Measurements from ENCODE around the gene BCS1L. TPM values are rescaled to one million over a fixed set of nuclear protein-coding genes. Genes with fewer than 3 reads are reported as not detected.

The BCS1L gene
- total RNA-seq, 1 experiment from 2014 or later: 57.9 TPM

DNA sequence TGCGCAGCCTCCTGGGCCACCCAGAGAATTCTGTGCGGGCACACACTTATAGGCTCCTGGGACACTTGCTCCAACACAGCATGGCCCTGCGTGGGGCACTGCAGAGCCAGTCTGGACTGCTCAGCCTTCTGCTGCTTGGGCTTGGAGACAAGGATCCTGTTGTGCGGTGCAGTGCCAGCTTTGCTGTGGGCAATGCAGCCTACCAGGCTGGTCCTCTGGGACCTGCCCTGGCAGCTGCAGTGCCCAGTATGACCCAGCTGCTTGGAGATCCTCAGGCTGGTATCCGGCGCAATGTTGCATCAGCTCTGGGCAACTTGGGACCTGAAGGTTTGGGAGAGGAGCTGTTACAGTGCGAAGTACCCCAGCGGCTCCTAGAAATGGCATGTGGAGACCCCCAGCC, 39.4 kb downstream of the BCS1L start:
- no peaks in the 10 kb centered on the region for H3K9me3 Mint-ChIP-seq (ENCODE audit: low read depth, unreplicated experiment)
- CTCF ChIA-PET: no interaction called here
- TF ChIP-seq, protein P1, sequence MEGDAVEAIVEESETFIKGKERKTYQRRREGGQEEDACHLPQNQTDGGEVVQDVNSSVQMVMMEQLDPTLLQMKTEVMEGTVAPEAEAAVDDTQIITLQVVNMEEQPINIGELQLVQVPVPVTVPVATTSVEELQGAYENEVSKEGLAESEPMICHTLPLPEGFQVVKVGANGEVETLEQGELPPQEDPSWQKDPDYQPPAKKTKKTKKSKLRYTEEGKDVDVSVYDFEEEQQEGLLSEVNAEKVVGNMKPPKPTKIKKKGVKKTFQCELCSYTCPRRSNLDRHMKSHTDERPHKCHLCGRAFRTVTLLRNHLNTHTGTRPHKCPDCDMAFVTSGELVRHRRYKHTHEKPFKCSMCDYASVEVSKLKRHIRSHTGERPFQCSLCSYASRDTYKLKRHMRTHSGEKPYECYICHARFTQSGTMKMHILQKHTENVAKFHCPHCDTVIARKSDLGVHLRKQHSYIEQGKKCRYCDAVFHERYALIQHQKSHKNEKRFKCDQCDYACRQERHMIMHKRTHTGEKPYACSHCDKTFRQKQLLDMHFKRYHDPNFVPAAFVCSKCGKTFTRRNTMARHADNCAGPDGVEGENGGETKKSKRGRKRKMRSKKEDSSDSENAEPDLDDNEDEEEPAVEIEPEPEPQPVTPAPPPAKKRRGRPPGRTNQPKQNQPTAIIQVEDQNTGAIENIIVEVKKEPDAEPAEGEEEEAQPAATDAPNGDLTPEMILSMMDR (IDR thresholded peaks at IDR 0.05; ENCODE audit: unreplicated experiment): no peak
- intact Hi-C loops (cut with micrococcal nuclease; ENCODE audit: unreplicated experiment): no loop called here
- no peaks in the 10 kb centered on the region for H3K27me3 Mint-ChIP-seq (ENCODE audit: unreplicated experiment)
- H3K4me1 Mint-ChIP-seq (ENCODE audit: low read depth, unreplicated experiment): no peaks in the 10 kb centered on the region
- H3K4me3 Mint-ChIP-seq (ENCODE audit: low read depth, unreplicated experiment): no peak overlapping the region
- H3K36me3 Mint-ChIP-seq (ENCODE audit: insufficient read depth, unreplicated experiment): no peaks in the 10 kb centered on the region
- H3K27ac Mint-ChIP-seq (ENCODE audit: unreplicated experiment): no peak overlapping the region
- DNase-seq: no peak
- no TSS peak for BruUV-seq (replicated peaks)

GRCh38 chr2:218701806-218702205, 42.3 kb downstream of the BCS1L start:
- H3K4me1 Mint-ChIP-seq (ENCODE audit: low read depth, unreplicated experiment): no peaks in the 10 kb centered on the region
- no peak for DNase-seq

DNA sequence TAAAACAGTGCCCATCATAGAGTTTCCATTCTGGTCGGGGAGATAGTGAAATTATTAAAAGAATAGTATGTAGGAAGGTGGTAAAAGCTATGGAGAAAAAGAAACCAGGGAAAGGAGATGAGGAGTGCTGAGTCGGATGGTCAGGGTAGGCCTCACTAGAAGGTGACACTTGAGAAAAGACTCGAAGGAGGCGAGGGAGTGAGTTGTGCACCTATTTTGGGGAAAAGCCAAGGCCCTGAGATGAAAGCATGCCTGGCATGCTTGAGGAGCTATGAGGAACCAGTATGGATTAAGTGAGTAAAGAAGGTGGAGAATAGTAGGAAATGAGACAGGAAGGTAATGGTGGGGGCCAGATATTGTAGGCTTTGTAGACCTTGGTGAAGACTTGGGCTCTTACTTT, 43.9 kb downstream of the BCS1L start:
- H3K4me3 Mint-ChIP-seq (ENCODE audit: low read depth, unreplicated experiment): no peak overlapping the region
- no TSS peak for BruUV-seq (replicated peaks)
- H3K36me3 Mint-ChIP-seq (ENCODE audit: insufficient read depth, unreplicated experiment): no peaks in the 10 kb centered on the region
- DNase-seq: no peak
- no peak overlapping the region for H3K27ac Mint-ChIP-seq (ENCODE audit: unreplicated experiment)
- H3K27me3 Mint-ChIP-seq (ENCODE audit: unreplicated experiment): no peaks in the 10 kb centered on the region
- H3K4me1 Mint-ChIP-seq (ENCODE audit: low read depth, unreplicated experiment): no peaks in the 10 kb centered on the region
- CTCF ChIA-PET: no interaction called here
- intact Hi-C loops (cut with micrococcal nuclease; ENCODE audit: unreplicated experiment): no loop called here
- H3K9me3 Mint-ChIP-seq (ENCODE audit: low read depth, unreplicated experiment): no peaks in the 10 kb centered on the region
- TF ChIP-seq, protein P1 (IDR thresholded peaks at IDR 0.05; ENCODE audit: unreplicated experiment): no peak

More at GRCh38 chr2:218701806-218702205, 42.3 kb downstream of the BCS1L start:
- TF ChIP-seq, protein P1 (IDR thresholded peaks at IDR 0.05; ENCODE audit: unreplicated experiment): no peak
- CTCF ChIA-PET: no interaction called here
- H3K27ac Mint-ChIP-seq (ENCODE audit: unreplicated experiment): no peak overlapping the region
- intact Hi-C loops (cut with micrococcal nuclease; ENCODE audit: unreplicated experiment): no loop called here
- H3K27me3 Mint-ChIP-seq (ENCODE audit: unreplicated experiment): no peaks in the 10 kb centered on the region
- H3K36me3 Mint-ChIP-seq (ENCODE audit: insufficient read depth, unreplicated experiment): no peaks in the 10 kb centered on the region
- H3K9me3 Mint-ChIP-seq (ENCODE audit: low read depth, unreplicated experiment): no peaks in the 10 kb centered on the region
- no TSS peak for BruUV-seq (replicated peaks)
- H3K4me3 Mint-ChIP-seq (ENCODE audit: low read depth, unreplicated experiment): no peak overlapping the region

DNA sequence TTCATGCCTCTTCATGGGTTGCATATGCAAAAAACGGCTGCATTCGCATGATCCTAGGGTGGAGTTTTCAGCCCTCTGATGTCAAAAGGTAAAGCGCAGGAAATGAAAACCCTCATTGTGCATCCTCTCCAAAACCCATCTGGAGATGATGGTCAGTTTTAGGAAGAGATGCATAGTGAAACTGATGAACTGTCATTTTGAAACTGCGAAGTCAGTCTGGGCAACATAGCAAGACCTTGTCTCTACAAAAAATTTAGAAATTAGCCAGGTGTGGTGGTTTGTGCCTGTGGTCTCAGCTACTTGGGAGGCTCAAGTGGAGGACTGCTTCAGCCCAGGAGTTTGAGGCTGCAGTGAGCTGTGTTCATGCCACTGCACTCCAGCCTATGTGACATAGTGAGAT, 48.6 kb downstream of the BCS1L start:
- TF ChIP-seq, protein P1 (IDR thresholded peaks at IDR 0.05; ENCODE audit: unreplicated experiment): no peak
- DNase-seq: no peak
- no TSS peak for BruUV-seq (replicated peaks)
- no peak overlapping the region for H3K4me3 Mint-ChIP-seq (ENCODE audit: low read depth, unreplicated experiment)
- H3K36me3 Mint-ChIP-seq (ENCODE audit: insufficient read depth, unreplicated experiment): peaks cover 21% of the 10 kb centered on the region
- CTCF ChIA-PET: interaction anchor here (0.6 to 0.7 kb wide), 4 partner anchors 36 to 435 kb away, joined by 4 to 6 read pairs (median 4); no protein-coding TSS in a partner anchor
- intact Hi-C loops (cut with micrococcal nuclease; ENCODE audit: unreplicated experiment): no loop called here
- H3K4me1 Mint-ChIP-seq (ENCODE audit: low read depth, unreplicated experiment): peaks cover 8% of the 10 kb centered on the region
- no peaks in the 10 kb centered on the region for H3K27me3 Mint-ChIP-seq (ENCODE audit: unreplicated experiment)
- H3K27ac Mint-ChIP-seq (ENCODE audit: unreplicated experiment): no peak overlapping the region
- no peaks in the 10 kb centered on the region for H3K9me3 Mint-ChIP-seq (ENCODE audit: low read depth, unreplicated experiment)

All from Calu3 (cell line).